Osteoblast (primary cell): ENCODE data around the gene SAV1. TPM values are rescaled to one million over a fixed set of nuclear protein-coding genes. Genes with fewer than 3 reads are reported as not detected.
"Not testable (repeated sequence)": the region's sequence is repeated elsewhere in the genome, so short reads cannot be mapped to it uniquely, and the experiment has no call there.

Experiments
- DNase-seq: peaks from one replicate; pipeline ENCODE4 v3.0.0; 2011; ENCODE audit warnings: low spot score, mixed read lengths; ENCODE audit not compliant: insufficient read length; ENCODE audit errors: missing footprints
- H2AFZ ChIP-seq: 2 replicates; pipeline ENCODE4 v1.6.0; 2011; ENCODE audit warnings: mild to moderate bottlenecking, low read length
- H3K27ac ChIP-seq: 2 replicates; pipeline ENCODE4 v1.5.1; 2011; ENCODE audit warnings: mild to moderate bottlenecking, low read depth, low read length, moderate library complexity
- H3K27me3 ChIP-seq: 2 replicates; pipeline ENCODE4 v1.6.0; 2012; ENCODE audit warnings: mild to moderate bottlenecking, control low read depth, inconsistent platforms, low read length, moderate library complexity; ENCODE audit not compliant: insufficient read depth
- H3K36me3 ChIP-seq: 2 replicates; pipeline ENCODE4 v1.5.1; 2011; ENCODE audit warnings: mild to moderate bottlenecking, low read length, control low read depth, moderate library complexity; ENCODE audit not compliant: insufficient read depth
- H3K4me1 ChIP-seq: 2 replicates; pipeline ENCODE4 v1.5.1; 2011; ENCODE audit warnings: mild to moderate bottlenecking, low read length, control low read depth, moderate library complexity; ENCODE audit not compliant: insufficient read depth
- H3K4me2 ChIP-seq: 2 replicates; pipeline ENCODE4 v1.6.0; 2011; ENCODE audit warnings: mild to moderate bottlenecking, low read length; ENCODE audit not compliant: insufficient read depth
- H3K4me3 ChIP-seq: fragments of 200-600 bp; sonication (generic); 3 replicates; pipeline ENCODE4 v1.5.1; 2012; ENCODE audit warnings: mild to moderate bottlenecking, low read length, inconsistent platforms; ENCODE audit not compliant: insufficient read depth
- H3K79me2 ChIP-seq: 2 replicates; pipeline ENCODE4 v1.6.0; 2012; ENCODE audit warnings: mild to moderate bottlenecking, low read length, control low read depth, inconsistent platforms; ENCODE audit not compliant: insufficient read depth
- H3K9me3 ChIP-seq: 2 replicates; pipeline ENCODE4 v1.5.1; 2011; ENCODE audit warnings: low read depth, low read length, control low read depth
- H4K20me1 ChIP-seq: 2 replicates; pipeline ENCODE4 v1.6.0; 2012; ENCODE audit warnings: mild to moderate bottlenecking, low read length, control low read depth; ENCODE audit not compliant: insufficient read depth
- CTCF ChIP-seq: IDR thresholded peaks from 2 replicates; pipeline ENCODE4 v1.5.1; 2011; ENCODE audit warnings: mild to moderate bottlenecking, low read depth, low read length, moderate library complexity; ENCODE audit errors: extremely low read depth
- total RNA-seq: library from RNA; depleted of rRNA; stranded (reverse); fragments of >200 nt; gene quantifications from 2 replicates; pipeline ENCODE4 v1.2.3, GENCODE V29; 2012

The SAV1 gene
- total RNA-seq, 1 donor, result 44.2 TPM

DNA sequence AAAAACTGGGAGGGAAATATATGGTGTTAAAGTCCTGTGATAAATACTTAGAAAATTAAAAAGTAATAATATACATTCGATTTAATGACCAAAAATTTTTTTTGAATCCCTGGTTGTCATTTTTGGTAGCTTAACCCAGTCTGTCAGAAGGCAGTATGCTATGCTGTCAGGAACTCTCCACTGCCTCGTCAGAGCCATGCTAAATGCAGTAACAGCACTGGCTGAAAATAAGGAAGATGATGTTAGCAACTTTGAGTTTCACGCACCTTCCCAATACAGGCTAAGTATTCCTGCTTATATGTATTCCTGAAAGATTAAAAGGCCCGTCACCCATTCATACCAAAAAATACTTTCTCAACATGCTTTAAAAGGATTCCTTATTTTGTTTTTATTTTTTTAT is 34.2 kb downstream of the SAV1 start:
- no peak for TF ChIP-seq CTCF
- Histone ChIP-seq H3K27ac (no peak overlapping the region), H3K27me3 (no peaks in the 10 kb centered on the region), H3K4me1 (no peaks in the 10 kb centered on the region), H3K4me3 (no peak overlapping the region), H3K36me3 (peaks cover 10% of the 10 kb centered on the region), H3K4me2 (no peak overlapping the region), H3K79me2 (peaks cover 7% of the 10 kb centered on the region), H3K9me3 (no peaks in the 10 kb centered on the region), H2AFZ (no peak overlapping the region), H4K20me1 (no peaks in the 10 kb centered on the region)
- DNase-seq, result no peak

DNA sequence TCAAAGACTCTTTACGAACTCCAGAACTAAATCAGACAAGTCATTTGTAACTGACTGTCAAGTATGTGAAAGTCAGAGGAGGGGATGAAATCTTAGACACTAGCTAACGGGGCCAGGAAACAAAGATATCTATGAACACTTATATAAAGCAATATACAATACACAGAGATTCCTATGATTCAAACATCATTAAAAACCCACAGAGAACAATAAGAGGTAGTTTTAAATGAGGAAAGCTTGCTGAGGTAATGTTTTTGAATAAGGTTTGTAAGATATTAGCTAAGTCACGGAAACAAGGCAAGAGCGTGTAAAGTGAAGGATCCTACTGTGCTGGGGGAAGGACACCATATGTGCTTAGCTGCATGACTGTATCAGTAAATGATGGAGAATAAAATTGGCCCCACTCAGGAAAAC is 36.7 kb downstream of the SAV1 start:
- no peak overlapping the region for H3K27ac ChIP-seq

GRCh38 chr14:50624947-50625346 is 43.2 kb downstream of the SAV1 start:
- DNase-seq, H3K36me3 ChIP-seq: not testable (repeated sequence)

More for the DNA sequence above, 36.7 kb downstream of the SAV1 start:
- no peaks in the 10 kb centered on the region for H4K20me1 ChIP-seq
- no peaks in the 10 kb centered on the region for H3K79me2 ChIP-seq
- TF ChIP-seq CTCF, result no peak
- no peak overlapping the region for H3K4me2 ChIP-seq
- no peaks in the 10 kb centered on the region for H3K27me3 ChIP-seq
- no peak for DNase-seq
- H3K4me1 ChIP-seq, result no peaks in the 10 kb centered on the region
- no peak overlapping the region for H2AFZ ChIP-seq
- H3K4me3 ChIP-seq, result no peak overlapping the region
- peaks cover 10% of the 10 kb centered on the region for H3K36me3 ChIP-seq
- no peaks in the 10 kb centered on the region for H3K9me3 ChIP-seq

DNA sequence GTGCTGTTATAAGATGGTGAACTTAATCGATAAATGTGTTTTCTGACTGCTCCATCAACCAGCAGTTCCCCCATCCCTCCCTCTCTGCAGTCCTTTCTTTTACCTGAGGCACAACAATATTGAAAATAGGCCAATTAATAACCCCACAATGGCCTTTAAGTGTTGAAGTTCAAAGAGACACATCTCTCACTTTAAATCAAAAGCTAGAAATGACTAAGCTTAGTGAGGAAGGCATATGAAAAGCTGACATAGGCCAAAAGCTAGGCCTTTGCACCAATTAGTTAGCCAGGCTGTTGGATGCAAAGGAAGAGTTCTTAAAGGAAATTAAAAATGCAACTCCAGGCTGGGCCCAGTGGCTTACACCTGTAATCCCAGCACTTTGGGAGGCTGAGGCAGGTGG is 43.7 kb downstream of the SAV1 start:
- no peak for TF ChIP-seq CTCF
- Histone ChIP-seq H3K4me2 (no peak overlapping the region), H3K79me2 (no peaks in the 10 kb centered on the region), H3K36me3 (no peaks in the 10 kb centered on the region), H3K9me3 (no peaks in the 10 kb centered on the region), H2AFZ (no peak overlapping the region), H3K27me3 (no peaks in the 10 kb centered on the region), H3K27ac (no peak overlapping the region), H3K4me3 (no peak overlapping the region), H4K20me1 (no peaks in the 10 kb centered on the region), H3K4me1 (peaks cover 7% of the 10 kb centered on the region)
- no peak for DNase-seq

More at GRCh38 chr14:50624947-50625346, 43.2 kb downstream of the SAV1 start:
- not testable (repeated sequence) for H3K4me3 ChIP-seq, H3K4me1 ChIP-seq, H3K27me3 ChIP-seq, H3K79me2 ChIP-seq, H3K27ac ChIP-seq, H3K9me3 ChIP-seq, H3K4me2 ChIP-seq, H2AFZ ChIP-seq, H4K20me1 ChIP-seq
